Activated B cell treated with CpG ODN at 0.5 μM for 24 hours (primary cell): ENCODE results near the gene CELSR1. TPM values are rescaled to one million over a fixed set of nuclear protein-coding genes. Genes with fewer than 3 reads are reported as not detected.

ENCODE experiments used
- ATAC-seq: fragments of 200-7000 bp; cut with Tn5 transposase; one replicate; pipeline ENCODE4 v1.10.0; 2021; ENCODE audit warnings: low read depth, mild to moderate bottlenecking, moderate library complexity
- CTCF ChIA-PET: fragments of 350-600 bp; sonication (Branson Sonifier 250); formaldehyde crosslinking; loops from one replicate; lab custom pipeline; 2021; ENCODE audit warnings: antibody characterized with exemption; lab: Charles Lee
- POLR2A ChIA-PET: fragments of 350-600 bp; sonication (Branson Sonifier 250); formaldehyde crosslinking; loops from one replicate; lab custom pipeline; 2021; ENCODE audit warnings: antibody characterized with exemption; lab: Charles Lee
- DNase-seq: peaks from one replicate; pipeline ENCODE4 v3.0.0; 2022
- H3K27ac Mint-ChIP-seq: one replicate; pipeline ENCODE4 v1.8.0; 2020; ENCODE audit warnings: mixed read lengths
- H3K27me3 Mint-ChIP-seq: one replicate; pipeline ENCODE4 v1.8.0; 2021; ENCODE audit warnings: mixed read lengths
- H3K36me3 Mint-ChIP-seq: one replicate; pipeline ENCODE4 v1.8.0; 2021; ENCODE audit warnings: low read depth, mixed read lengths
- H3K4me1 Mint-ChIP-seq: one replicate; pipeline ENCODE4 v1.8.0; 2021; ENCODE audit warnings: mixed read lengths
- H3K4me3 Mint-ChIP-seq: one replicate; pipeline ENCODE4 v1.8.0; 2020; ENCODE audit warnings: mild to moderate bottlenecking, mixed read lengths
- H3K9me3 Mint-ChIP-seq: one replicate; pipeline ENCODE4 v1.8.0; 2020; ENCODE audit warnings: mixed read lengths
- intact Hi-C: fragments of 100-400 bp; cut with micrococcal nuclease; formaldehyde crosslinking; loops from one replicate; pipeline ENCODE4 v1.15.1; 2024
- total RNA-seq: library from RNA; stranded (reverse); gene quantifications from 2 replicates; pipeline ENCODE4 v1.2.3, GENCODE V29; 2022
- TF ChIP-seq, protein P1 (sequence below): fragments of 200-600 bp; IDR thresholded peaks from one replicate; pipeline ENCODE4 v1.8.0; 2022; ENCODE audit warnings: antibody characterized with exemption, mild to moderate bottlenecking

The CELSR1 gene
- total RNA-seq, 1 donor from 2014 or later = 12.3 TPM

- Mint-ChIP-seq H3K36me3 (peaks cover 81% of the 10 kb centered on the region), H3K27me3 (peaks cover 3% of the 10 kb centered on the region), H3K27ac (no peak overlapping the region), H3K4me1 (peaks cover 2% of the 10 kb centered on the region), H3K4me3 (no peak overlapping the region), H3K9me3 (peaks cover 3% of the 10 kb centered on the region)
- ChIA-PET POLR2A (no interaction called here), CTCF (no interaction called here)
- ATAC-seq = no peak
- DNase-seq = no peak
- TF ChIP-seq, protein P1, sequence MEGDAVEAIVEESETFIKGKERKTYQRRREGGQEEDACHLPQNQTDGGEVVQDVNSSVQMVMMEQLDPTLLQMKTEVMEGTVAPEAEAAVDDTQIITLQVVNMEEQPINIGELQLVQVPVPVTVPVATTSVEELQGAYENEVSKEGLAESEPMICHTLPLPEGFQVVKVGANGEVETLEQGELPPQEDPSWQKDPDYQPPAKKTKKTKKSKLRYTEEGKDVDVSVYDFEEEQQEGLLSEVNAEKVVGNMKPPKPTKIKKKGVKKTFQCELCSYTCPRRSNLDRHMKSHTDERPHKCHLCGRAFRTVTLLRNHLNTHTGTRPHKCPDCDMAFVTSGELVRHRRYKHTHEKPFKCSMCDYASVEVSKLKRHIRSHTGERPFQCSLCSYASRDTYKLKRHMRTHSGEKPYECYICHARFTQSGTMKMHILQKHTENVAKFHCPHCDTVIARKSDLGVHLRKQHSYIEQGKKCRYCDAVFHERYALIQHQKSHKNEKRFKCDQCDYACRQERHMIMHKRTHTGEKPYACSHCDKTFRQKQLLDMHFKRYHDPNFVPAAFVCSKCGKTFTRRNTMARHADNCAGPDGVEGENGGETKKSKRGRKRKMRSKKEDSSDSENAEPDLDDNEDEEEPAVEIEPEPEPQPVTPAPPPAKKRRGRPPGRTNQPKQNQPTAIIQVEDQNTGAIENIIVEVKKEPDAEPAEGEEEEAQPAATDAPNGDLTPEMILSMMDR = no peak
- intact Hi-C loops = no loop called here
These were observed 157.4 kb downstream of the CELSR1 start for GRCh38 chr22:46380069-46380468.

- ATAC-seq (no peak), DNase-seq (no peak)
- POLR2A ChIA-PET = no interaction called here
- no peak overlapping the region for H3K4me3 Mint-ChIP-seq
- peaks cover 79% of the 10 kb centered on the region for H3K36me3 Mint-ChIP-seq
- CTCF ChIA-PET = no interaction called here
- peaks cover 3% of the 10 kb centered on the region for H3K27me3 Mint-ChIP-seq
- intact Hi-C loops = no loop called here
- H3K27ac Mint-ChIP-seq = no peak overlapping the region
- TF ChIP-seq, protein P1 = no peak
- H3K4me1 Mint-ChIP-seq = peaks cover 4% of the 10 kb centered on the region
- H3K9me3 Mint-ChIP-seq = peaks cover 3% of the 10 kb centered on the region
These were observed 158.1 kb downstream of the CELSR1 start for GRCh38 chr22:46379066-46379930.

DNA sequence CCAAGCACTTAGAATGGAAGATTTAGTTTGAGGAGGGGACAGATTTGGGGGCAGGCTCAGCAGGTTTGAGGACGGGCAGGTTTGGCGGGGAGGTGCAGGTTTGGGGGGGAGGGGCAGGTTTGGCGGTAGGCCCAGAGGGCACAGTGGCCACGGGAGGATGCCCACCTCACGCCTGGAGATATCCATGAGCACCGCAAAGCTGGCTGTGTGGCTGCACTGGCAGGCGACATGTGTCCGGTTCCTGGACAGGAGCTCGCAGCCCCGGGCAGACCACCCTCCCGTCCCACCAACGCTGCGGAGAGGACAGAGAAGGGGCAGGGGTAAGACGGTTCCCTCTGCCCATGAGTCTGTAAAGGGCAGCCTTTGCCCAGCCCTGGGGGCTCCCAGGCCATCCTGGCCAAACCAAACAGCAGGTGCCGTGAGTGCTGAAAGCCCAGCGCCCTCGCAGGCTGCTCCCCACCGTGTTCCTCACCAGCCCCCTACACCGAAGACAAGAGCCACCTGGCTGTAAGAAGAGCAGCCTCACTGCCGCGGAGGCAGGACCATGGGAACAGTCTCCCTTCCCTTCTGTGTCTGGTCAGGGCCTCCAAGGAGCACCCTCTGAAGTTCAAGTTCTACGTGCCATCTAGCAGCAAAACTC, 158.9 kb downstream of the CELSR1 start:
- DNase-seq (no peak), ATAC-seq (no peak)
- ChIA-PET POLR2A (no interaction called here), CTCF (no interaction called here)
- Mint-ChIP-seq H3K36me3 (peaks cover 77% of the 10 kb centered on the region), H3K4me1 (peaks cover 9% of the 10 kb centered on the region), H3K27ac (no peak overlapping the region), H3K4me3 (no peak overlapping the region), H3K27me3 (peaks cover 3% of the 10 kb centered on the region), H3K9me3 (peaks cover 3% of the 10 kb centered on the region)
- intact Hi-C loops = no loop called here
- TF ChIP-seq, protein P1 = no peak

DNA sequence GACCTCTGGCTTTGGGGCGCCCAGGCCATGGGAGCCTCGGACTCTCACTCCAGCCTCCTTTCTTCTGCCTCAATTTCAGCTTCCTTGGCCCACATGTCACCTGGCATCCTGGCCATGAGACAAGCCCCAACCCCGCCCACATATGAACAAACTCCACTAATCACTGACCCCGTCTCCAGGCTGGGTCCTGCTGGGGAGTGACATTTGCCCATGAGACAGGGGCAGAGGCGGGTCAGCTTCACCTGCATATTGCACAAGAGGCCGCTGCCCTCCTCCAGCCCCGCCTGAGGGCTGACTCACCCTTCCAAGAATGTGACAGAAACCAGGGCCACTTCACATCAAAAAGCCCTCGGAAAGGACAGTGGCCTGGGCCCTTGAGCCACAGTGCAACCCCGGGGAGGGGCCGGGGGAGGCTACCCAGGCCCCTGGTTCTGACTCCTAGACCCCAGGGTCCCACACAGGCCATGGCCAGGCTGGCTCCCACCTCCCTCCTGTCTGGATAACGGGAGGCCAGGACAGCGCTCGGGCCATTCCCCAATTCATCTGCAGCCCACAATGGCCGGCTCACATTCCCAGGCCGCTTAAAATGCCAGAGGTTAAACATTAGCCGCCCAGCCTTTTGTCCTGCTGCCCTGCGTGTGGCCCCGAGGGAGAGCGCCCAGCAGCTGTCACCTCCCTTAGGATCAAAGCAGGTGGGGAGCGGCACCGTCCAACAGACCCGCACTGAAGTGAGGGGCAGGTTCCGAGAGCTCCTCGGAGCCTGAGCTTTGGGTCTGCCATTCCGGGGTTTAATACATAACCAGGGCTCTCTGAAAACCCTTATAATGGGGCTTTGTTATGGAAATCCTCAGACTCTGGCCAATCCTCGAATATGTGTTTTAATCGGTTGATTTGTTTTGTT, 159.6 kb downstream of the CELSR1 start:
- POLR2A ChIA-PET = no interaction called here
- TF ChIP-seq, protein P1 = no peak
- Mint-ChIP-seq H3K27me3 (peaks cover 3% of the 10 kb centered on the region), H3K4me1 (peaks cover 9% of the 10 kb centered on the region), H3K27ac (no peak overlapping the region), H3K36me3 (peaks cover 73% of the 10 kb centered on the region), H3K4me3 (no peak overlapping the region), H3K9me3 (peaks cover 3% of the 10 kb centered on the region)
- intact Hi-C loops = no loop called here
- no peak for ATAC-seq
- no peak for DNase-seq
- CTCF ChIA-PET = no interaction called here
